Cardiac atrium fibroblast (primary cell): ENCODE measurements around the gene UFSP1. TPM values are rescaled to one million over a fixed set of nuclear protein-coding genes. Genes with fewer than 3 reads are reported as not detected.

Experiments used
- total RNA-seq: library from RNA; depleted of rRNA; stranded (reverse); fragments of >200 nt; gene quantifications from 2 replicates; pipeline ENCODE4 v1.2.3, GENCODE V29; 2015

UFSP1 gene
- 0.49 and 6.0 TPM in 2 replicates for total RNA-seq

GRCh38 chr7:100888988-100889750 lies at the start of gene UFSP1:
Gene UFSP1 (minus strand): TSS chr7:100889715. CDS start chr7:100889271, 444 bp downstream.

GRCh38 chr7:100895701-100895955 lies 6.1 kb upstream of the UFSP1 start, which contains the start of gene ACHE:
Gene ACHE (minus strand): TSS chr7:100895888. CDS start chr7:100894232, 1,656 bp downstream.

GRCh38 chr7:100874577-100875355 lies 14.7 kb downstream of the UFSP1 start, which contains the start of gene SRRT:
Gene SRRT (plus strand): TSS chr7:100875103. CDS start chr7:100875591, 488 bp downstream.

GRCh38 chr7:100867040-100867775 lies 22.3 kb downstream of the UFSP1 start, which contains the start of gene TRIP6:
Gene TRIP6 (plus strand): TSS chr7:100867387. CDS start chr7:100867498, 111 bp downstream.

GRCh38 chr7:100852048-100852872 lies 37.3 kb downstream of the UFSP1 start, which contains the start of gene SLC12A9:
Gene SLC12A9 (plus strand): TSS chr7:100852713. CDS start chr7:100854198, 1,485 bp downstream.

Other genes starting within 250 kb of the UFSP1 start
- gene TFR2, start 248.2 kb downstream of the UFSP1 start, total RNA-seq = 2.9 and 4.5 TPM in 2 replicates
- gene ACTL6B, start 233.3 kb downstream of the UFSP1 start, total RNA-seq = not detected in 2 replicates
- 215 and 238 TPM in 2 replicates for gene GNB2, start 216.0 kb downstream of the UFSP1 start, total RNA-seq
- 11.0 and 15.0 TPM in 2 replicates for gene GIGYF1, start 195.5 kb downstream of the UFSP1 start, total RNA-seq
- gene POP7, start 183.6 kb downstream of the UFSP1 start, total RNA-seq = 21.5 and 28.7 TPM in 2 replicates
- not detected in 2 replicates for gene EPO, start 169.2 kb downstream of the UFSP1 start, total RNA-seq
- gene ZAN, start 156.1 kb downstream of the UFSP1 start, total RNA-seq = not detected in 2 replicates
- gene EPHB4, start 62.2 kb downstream of the UFSP1 start, total RNA-seq = 44.4 and 46.8 TPM in 2 replicates
- gene SLC12A9, start 37.0 kb downstream of the UFSP1 start, total RNA-seq = 13.4 and 16.2 TPM in 2 replicates
- gene TRIP6, start 22.3 kb downstream of the UFSP1 start, total RNA-seq = 88.0 and 92.2 TPM in 2 replicates
- 43.1 and 52.2 TPM in 2 replicates for gene SRRT, start 14.6 kb downstream of the UFSP1 start, total RNA-seq
- gene ACHE, start 6.2 kb upstream of the UFSP1 start, total RNA-seq = 0.16 TPM in 1 of 2 replicates, not detected in the other
- not detected in 2 replicates for gene MUC3A, start 59.8 kb upstream of the UFSP1 start, total RNA-seq
- gene MUC12, start 79.8 kb upstream of the UFSP1 start, total RNA-seq = 5.7 TPM in 1 of 2 replicates, not detected in the other
- not detected in 2 replicates for gene MUC17, start 130.4 kb upstream of the UFSP1 start, total RNA-seq
- 10.8 and 14.7 TPM in 2 replicates for gene TRIM56, start 195.8 kb upstream of the UFSP1 start, total RNA-seq
- gene SERPINE1, start 237.4 kb upstream of the UFSP1 start, total RNA-seq = 2,658 and 2,684 TPM in 2 replicates